RPMI7951 (cell line): Measurements from ENCODE around the gene GAST. TPM values are rescaled to one million over a fixed set of nuclear protein-coding genes. Genes with fewer than 3 reads are reported as not detected.

Source experiments
- DNase-seq: peaks from one replicate; pipeline ENCODE4 v3.0.0-alpha.2; 2012; ENCODE audit warnings: low read depth
- total RNA-seq: library from RNA; depleted of rRNA; stranded (reverse); fragments of >200 nt; shearing (Covaris generic); gene quantifications from 2 replicates; pipeline ENCODE4 v1.2.3, GENCODE V29; 2014; rRNA removed

GAST gene
- total RNA-seq, 1 experiment from 2014 or later, result not detected

- no peak for DNase-seq
Measured at GRCh38 chr17:41739661-41740352, 27.7 kb downstream of the GAST start.

GRCh38 chr17:41740506-41740905 is 28.4 kb downstream of the GAST start:
- no peak for DNase-seq

- no peak for DNase-seq
Measured at GRCh38 chr17:41741709-41742108, 29.6 kb downstream of the GAST start.

GRCh38 chr17:41748275-41748674 is 36.1 kb downstream of the GAST start:
- DNase-seq, result no peak

- no peak for DNase-seq
Measured at GRCh38 chr17:41750862-41751261, 38.7 kb downstream of the GAST start.

- DNase-seq, result no peak
Measured at GRCh38 chr17:41751288-41751687, 39.2 kb downstream of the GAST start.

GRCh38 chr17:41754066-41754465 is 41.9 kb downstream of the GAST start:
- DNase-seq, result no peak

- no peak for DNase-seq
Measured at GRCh38 chr17:41758601-41759000, 46.5 kb downstream of the GAST start.

- DNase-seq, result no peak
Measured at GRCh38 chr17:41760878-41761277, 48.7 kb downstream of the GAST start.

GRCh38 chr17:41762391-41762790 is 50.3 kb downstream of the GAST start:
- no peak for DNase-seq

- DNase-seq, result no peak
Measured at GRCh38 chr17:41762841-41763240, 50.7 kb downstream of the GAST start.

- no peak for DNase-seq
Measured at GRCh38 chr17:41763327-41763726, 51.2 kb downstream of the GAST start.

Other genes starting within 250 kb of the GAST start
- gene KRT32, start 244.9 kb upstream of the GAST start, total RNA-seq, result not detected in 2 replicates
- not detected in 2 replicates for gene KRT35, start 231.2 kb upstream of the GAST start, total RNA-seq
- gene KRT36, start 222.4 kb upstream of the GAST start, total RNA-seq, result not detected in 2 replicates
- gene KRT13, start 206.7 kb upstream of the GAST start, total RNA-seq, result 0.24 TPM in 1 of 2 replicates, not detected in the other
- gene KRT15, start 193.4 kb upstream of the GAST start, total RNA-seq, result 3.4 and 7.3 TPM in 2 replicates
- gene KRT19, start 184.0 kb upstream of the GAST start, total RNA-seq, result 4.6 and 7.8 TPM in 2 replicates
- gene KRT9, start 140.3 kb upstream of the GAST start, total RNA-seq, result not detected in 2 replicates
- not detected in 2 replicates for gene KRT14, start 125.4 kb upstream of the GAST start, total RNA-seq
- gene KRT16, start 99.6 kb upstream of the GAST start, total RNA-seq, result 0.72 and 0.88 TPM in 2 replicates
- 35.9 and 48.9 TPM in 2 replicates for gene KRT17, start 87.8 kb upstream of the GAST start, total RNA-seq
- 43.2 and 47.6 TPM in 2 replicates for gene EIF1, start 23.4 kb upstream of the GAST start, total RNA-seq
- gene HAP1, start 22.3 kb downstream of the GAST start, total RNA-seq, result not detected in 2 replicates
- gene JUP, start 74.4 kb downstream of the GAST start, total RNA-seq, result 27.5 and 37.2 TPM in 2 replicates
- gene P3H4, start 99.6 kb downstream of the GAST start, total RNA-seq, result 36.0 and 40.6 TPM in 2 replicates
- gene FKBP10, start 100.7 kb downstream of the GAST start, total RNA-seq, result 115 and 133 TPM in 2 replicates
- gene NT5C3B, start 123.9 kb downstream of the GAST start, total RNA-seq, result 37.5 and 39.4 TPM in 2 replicates
- gene KLHL10, start 125.5 kb downstream of the GAST start, total RNA-seq, result not detected in 2 replicates
- 11.8 and 18.3 TPM in 2 replicates for gene KLHL11, start 153.1 kb downstream of the GAST start, total RNA-seq
- 98.2 and 99.4 TPM in 2 replicates for gene ACLY, start 206.6 kb downstream of the GAST start, total RNA-seq
- 0.78 and 1.9 TPM in 2 replicates for gene ODAD4, start 218.3 kb downstream of the GAST start, total RNA-seq